Upper lobe of right lung (tissue), 1 donor: ENCODE data around the gene ADGRG1. TPM values are rescaled to one million over a fixed set of nuclear protein-coding genes. Genes with fewer than 3 reads are reported as not detected.
"Not testable (repeated sequence)": the region's sequence is repeated elsewhere in the genome, so short reads cannot be mapped to it uniquely, and the experiment has no call there.

ENCODE experiments used
- ATAC-seq: fragments of 200-7000 bp; cut with Tn5 transposase; one replicate; pipeline ENCODE4 v1.9.1; 2020; ENCODE audit warnings: mild to moderate bottlenecking, moderate library complexity
- DNase-seq: peaks from one replicate; pipeline ENCODE4 v3.0.0-alpha.2; 2020
- H3K27ac ChIP-seq: fragments of 200-600 bp; one replicate; pipeline ENCODE4 v1.8.0; 2022
- H3K27me3 ChIP-seq: fragments of 200-600 bp; one replicate; pipeline ENCODE4 v1.8.0; 2022; ENCODE audit warnings: mild to moderate bottlenecking
- H3K36me3 ChIP-seq: fragments of 200-600 bp; one replicate; pipeline ENCODE4 v1.8.0; 2022
- H3K4me1 ChIP-seq: fragments of 200-600 bp; one replicate; pipeline ENCODE4 v1.8.0; 2022
- H3K4me3 ChIP-seq: fragments of 200-600 bp; one replicate; pipeline ENCODE4 v1.8.0; 2022; ENCODE audit warnings: mild to moderate bottlenecking
- H3K9me3 ChIP-seq: fragments of 200-600 bp; one replicate; pipeline ENCODE4 v1.8.0; 2022
- CTCF ChIP-seq: fragments of 200-600 bp; IDR thresholded peaks from one replicate; pipeline ENCODE4 v1.8.0; 2022; ENCODE audit warnings: antibody characterized with exemption
- intact Hi-C: fragments of 100-400 bp; cut with DNase I; formaldehyde crosslinking; loops from one replicate; pipeline ENCODE4 v1.11.0; 2022
- total RNA-seq: library from RNA; stranded (reverse); fragmentation: NEBNext Ultra II Directional; extraction: Animal tissue kit (Norgen Biotek cat#: 25700); gene quantifications from one replicate; pipeline ENCODE4 v1.2.1, GENCODE V29; 2021
- donor health status: DM: no; HTN: yes; CAD: no; lungs with severe emphysema.

The ADGRG1 gene
- total RNA-seq, 1 donor from 2014 or later = 66.9 TPM

GRCh38 chr16:57707331-57707730, 78.9 kb downstream of the ADGRG1 start:
- TF ChIP-seq CTCF = no peak
- ATAC-seq = no peak

GRCh38 chr16:57708168-57708567, 79.7 kb downstream of the ADGRG1 start:
- H3K9me3 ChIP-seq = no peaks in the 10 kb centered on the region
- no peak overlapping the region for H3K4me3 ChIP-seq
- no peaks in the 10 kb centered on the region for H3K27me3 ChIP-seq
- TF ChIP-seq CTCF = no peak
- no peak for DNase-seq
- H3K36me3 ChIP-seq = no peaks in the 10 kb centered on the region
- H3K4me1 ChIP-seq = no peaks in the 10 kb centered on the region
- H3K27ac ChIP-seq = no peak overlapping the region
- no peak for ATAC-seq
- intact Hi-C loops = no loop called here

More at GRCh38 chr16:57707331-57707730, 78.9 kb downstream of the ADGRG1 start:
- no peak overlapping the region for H3K4me3 ChIP-seq
- intact Hi-C loops = no loop called here
- no peaks in the 10 kb centered on the region for H3K27me3 ChIP-seq
- H3K27ac ChIP-seq = no peak overlapping the region
- H3K36me3 ChIP-seq = no peaks in the 10 kb centered on the region
- DNase-seq = no peak
- H3K9me3 ChIP-seq = no peaks in the 10 kb centered on the region
- H3K4me1 ChIP-seq = no peaks in the 10 kb centered on the region

GRCh38 chr16:57709663-57710062, 81.2 kb downstream of the ADGRG1 start:
- ATAC-seq (no peak), DNase-seq (no peak)
- Histone ChIP-seq H3K27ac (no peak overlapping the region), H3K9me3 (no peaks in the 10 kb centered on the region), H3K27me3 (no peaks in the 10 kb centered on the region), H3K36me3 (no peaks in the 10 kb centered on the region), H3K4me1 (no peaks in the 10 kb centered on the region), H3K4me3 (no peak overlapping the region)
- intact Hi-C loops = no loop called here
- TF ChIP-seq CTCF = no peak

GRCh38 chr16:57711346-57711745, 82.9 kb downstream of the ADGRG1 start:
- DNase-seq = no peak
- no peaks in the 10 kb centered on the region for H3K9me3 ChIP-seq
- no peaks in the 10 kb centered on the region for H3K36me3 ChIP-seq
- TF ChIP-seq CTCF = no peak
- ATAC-seq = no peak
- no peaks in the 10 kb centered on the region for H3K4me1 ChIP-seq
- H3K27me3 ChIP-seq = no peaks in the 10 kb centered on the region
- no peak overlapping the region for H3K27ac ChIP-seq
- no peak overlapping the region for H3K4me3 ChIP-seq
- intact Hi-C loops = no loop called here

DNA sequence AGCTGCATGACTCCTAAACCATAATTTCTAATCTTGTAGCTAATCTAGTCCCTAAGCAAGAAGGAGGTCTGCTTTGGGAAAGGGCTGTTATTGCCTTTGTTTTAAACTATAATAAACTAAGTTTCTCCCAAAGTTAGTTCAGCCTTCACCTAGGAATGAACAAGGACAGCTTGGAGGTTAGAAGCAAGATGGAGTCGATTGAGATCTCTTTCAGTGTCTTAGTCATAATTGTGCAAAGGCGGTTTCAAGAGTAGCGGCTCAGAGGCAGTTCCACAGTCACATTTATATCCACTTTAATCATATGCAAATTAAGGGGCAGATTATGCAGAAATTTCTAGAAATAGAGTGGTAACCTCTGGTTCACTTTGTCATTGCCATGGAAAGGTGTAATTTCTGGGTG, 83.6 kb downstream of the ADGRG1 start:
- Histone ChIP-seq H3K4me3 (no peak overlapping the region), H3K4me1 (no peaks in the 10 kb centered on the region), H3K27me3 (no peaks in the 10 kb centered on the region), H3K36me3 (no peaks in the 10 kb centered on the region), H3K9me3 (no peaks in the 10 kb centered on the region), H3K27ac (no peak overlapping the region)
- ATAC-seq = no peak
- intact Hi-C loops = no loop called here
- DNase-seq = no peak
- TF ChIP-seq CTCF = no peak

- H3K27ac ChIP-seq, intact Hi-C loops, DNase-seq, H3K36me3 ChIP-seq, H3K4me3 ChIP-seq, ATAC-seq, H3K9me3 ChIP-seq, H3K27me3 ChIP-seq, H3K4me1 ChIP-seq: not testable (repeated sequence)
These were observed 84.1 kb downstream of the ADGRG1 start for GRCh38 chr16:57712569-57712968.
